Calu3 (cell line): ENCODE data around the gene NEU4. TPM values are rescaled to one million over a fixed set of nuclear protein-coding genes. Genes with fewer than 3 reads are reported as not detected.
"Not testable (repeated sequence)": the region's sequence is repeated elsewhere in the genome, so short reads cannot be mapped to it uniquely, and the experiment has no call there.

Source experiments
- BruUV-seq: library from RNA; stranded (reverse); fragments of 400-500 nt; replicated peaks from 2 replicates; lab custom pipeline; 2021; lab: Mats Ljungman, UMichigan
- CTCF ChIA-PET: fragments of 300-600 bp; sonication (Branson Sonifier 250); formaldehyde crosslinking; loops from one replicate; lab custom pipeline; 2022; ENCODE audit warnings: antibody characterized with exemption; lab: Charles Lee
- DNase-seq: peaks from one replicate; pipeline ENCODE4 v3.0.0; 2022
- H3K27ac Mint-ChIP-seq: one replicate; pipeline ENCODE4 v1.8.0; 2022; ENCODE audit warnings: mixed read lengths; ENCODE audit not compliant: unreplicated experiment
- H3K27me3 Mint-ChIP-seq: one replicate; pipeline ENCODE4 v1.8.0; 2022; ENCODE audit warnings: mixed read lengths; ENCODE audit not compliant: unreplicated experiment
- H3K36me3 Mint-ChIP-seq: one replicate; pipeline ENCODE4 v1.8.0; 2022; ENCODE audit warnings: mild to moderate bottlenecking, moderate library complexity, mixed read lengths; ENCODE audit not compliant: insufficient read depth, unreplicated experiment
- H3K4me1 Mint-ChIP-seq: one replicate; pipeline ENCODE4 v1.8.0; 2022; ENCODE audit warnings: mild to moderate bottlenecking, low read depth, mixed read lengths; ENCODE audit not compliant: unreplicated experiment
- H3K4me3 Mint-ChIP-seq: one replicate; pipeline ENCODE4 v1.8.0; 2022; ENCODE audit warnings: mild to moderate bottlenecking, low read depth, moderate library complexity, mixed read lengths; ENCODE audit not compliant: unreplicated experiment
- H3K9me3 Mint-ChIP-seq: one replicate; pipeline ENCODE4 v1.8.0; 2022; ENCODE audit warnings: low read depth, mixed read lengths; ENCODE audit not compliant: unreplicated experiment
- intact Hi-C: fragments of 100-400 bp; cut with micrococcal nuclease; formaldehyde crosslinking; loops from one replicate; pipeline ENCODE4 v1.10.0; 2022; ENCODE audit not compliant: unreplicated experiment
- total RNA-seq: library from RNA; stranded (reverse); gene quantifications from 2 replicates; pipeline ENCODE4 v1.2.3, GENCODE V29; 2022
- TF ChIP-seq, protein P1 (sequence below): fragments of 200-600 bp; IDR thresholded peaks from one replicate; pipeline ENCODE4 v1.8.0; 2022; ENCODE audit warnings: antibody characterized with exemption; ENCODE audit not compliant: unreplicated experiment

The NEU4 gene
- total RNA-seq, 1 experiment from 2014 or later = 0.14 TPM

DNA sequence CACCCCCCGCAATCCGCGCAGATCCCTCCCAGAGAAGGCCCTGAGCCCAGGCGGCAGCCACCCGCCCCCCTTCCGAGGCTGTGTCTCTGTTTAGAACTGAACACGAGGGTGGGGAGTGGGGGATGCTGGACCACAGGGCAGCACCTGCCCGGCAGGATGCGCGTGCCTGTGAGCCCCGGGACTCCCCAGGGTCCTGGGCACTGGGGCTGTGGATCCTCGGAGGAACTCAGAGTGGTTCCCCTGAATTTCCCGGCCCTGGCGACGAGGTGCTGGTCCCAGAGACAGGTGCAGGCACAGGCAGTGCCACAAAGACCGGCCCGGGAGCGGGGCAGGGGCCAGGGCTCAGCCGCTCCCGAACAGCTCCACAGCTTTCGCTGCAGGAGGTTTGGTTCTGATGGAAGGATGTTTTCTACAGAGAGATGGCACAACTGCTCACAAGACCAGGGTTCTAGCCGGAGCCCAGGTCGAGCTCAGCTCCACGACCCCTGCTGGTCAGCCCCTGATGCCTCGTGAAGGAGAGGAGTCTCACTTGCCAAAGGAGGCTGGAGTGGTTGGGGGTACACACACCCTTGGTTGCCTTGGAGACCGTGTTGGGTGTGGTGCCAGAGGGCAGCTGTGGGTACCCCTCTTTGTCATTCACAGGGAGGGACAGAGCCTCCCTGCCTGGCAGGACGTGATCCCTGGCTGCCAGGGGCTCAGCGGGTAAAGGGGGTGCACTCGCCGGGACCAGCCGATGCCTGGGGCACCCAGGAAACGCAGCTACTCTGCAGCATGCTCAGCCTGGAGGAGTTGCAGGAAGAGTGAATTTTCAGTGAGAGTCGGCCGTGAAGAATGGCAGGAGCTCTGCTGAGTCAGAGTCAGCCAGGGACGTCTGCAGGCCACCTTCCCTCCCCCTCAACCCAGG is 4.4 kb upstream of the NEU4 start:
- TF ChIP-seq, protein P1, sequence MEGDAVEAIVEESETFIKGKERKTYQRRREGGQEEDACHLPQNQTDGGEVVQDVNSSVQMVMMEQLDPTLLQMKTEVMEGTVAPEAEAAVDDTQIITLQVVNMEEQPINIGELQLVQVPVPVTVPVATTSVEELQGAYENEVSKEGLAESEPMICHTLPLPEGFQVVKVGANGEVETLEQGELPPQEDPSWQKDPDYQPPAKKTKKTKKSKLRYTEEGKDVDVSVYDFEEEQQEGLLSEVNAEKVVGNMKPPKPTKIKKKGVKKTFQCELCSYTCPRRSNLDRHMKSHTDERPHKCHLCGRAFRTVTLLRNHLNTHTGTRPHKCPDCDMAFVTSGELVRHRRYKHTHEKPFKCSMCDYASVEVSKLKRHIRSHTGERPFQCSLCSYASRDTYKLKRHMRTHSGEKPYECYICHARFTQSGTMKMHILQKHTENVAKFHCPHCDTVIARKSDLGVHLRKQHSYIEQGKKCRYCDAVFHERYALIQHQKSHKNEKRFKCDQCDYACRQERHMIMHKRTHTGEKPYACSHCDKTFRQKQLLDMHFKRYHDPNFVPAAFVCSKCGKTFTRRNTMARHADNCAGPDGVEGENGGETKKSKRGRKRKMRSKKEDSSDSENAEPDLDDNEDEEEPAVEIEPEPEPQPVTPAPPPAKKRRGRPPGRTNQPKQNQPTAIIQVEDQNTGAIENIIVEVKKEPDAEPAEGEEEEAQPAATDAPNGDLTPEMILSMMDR = no peak
- Mint-ChIP-seq H3K4me1 (no peaks in the 10 kb centered on the region), H3K27me3 (peaks cover 52% of the 10 kb centered on the region), H3K4me3 (no peak overlapping the region), H3K9me3 (no peaks in the 10 kb centered on the region), H3K36me3 (no peaks in the 10 kb centered on the region), H3K27ac (no peak overlapping the region)
- no peak for DNase-seq
- intact Hi-C loops = no loop called here
- CTCF ChIA-PET = interaction anchor here (0.5 kb wide), 1 partner anchor 95 kb away, joined by 5 read pairs; no protein-coding TSS in a partner anchor
- BruUV-seq = no TSS peak

DNA sequence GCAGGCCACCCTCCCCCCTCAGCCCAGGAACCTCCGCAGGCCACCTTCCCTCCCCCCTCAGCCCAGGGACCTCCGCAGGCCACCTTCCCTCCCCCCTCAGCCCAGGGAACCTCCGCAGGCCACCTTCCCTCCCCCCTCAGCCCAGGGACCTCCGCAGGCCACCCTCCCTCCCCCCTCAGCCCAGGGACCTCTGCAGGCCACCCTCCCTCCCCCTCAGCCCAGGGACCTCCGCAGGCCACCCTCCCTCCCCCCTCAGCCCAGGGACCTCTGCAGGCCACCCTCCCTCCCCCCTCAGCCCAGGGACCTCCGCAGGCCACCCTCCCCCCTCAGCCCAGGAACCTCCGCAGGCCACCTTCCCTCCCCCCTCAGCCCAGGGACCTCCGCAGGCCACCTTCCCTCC is 2.8 kb upstream of the NEU4 start:
- H3K4me3 Mint-ChIP-seq, H3K9me3 Mint-ChIP-seq, intact Hi-C loops, H3K27ac Mint-ChIP-seq, CTCF ChIA-PET, DNase-seq, H3K4me1 Mint-ChIP-seq, BruUV-seq, H3K36me3 Mint-ChIP-seq: not testable (repeated sequence)
- H3K27me3 Mint-ChIP-seq = peaks cover 50% of the 10 kb centered on the region

DNA sequence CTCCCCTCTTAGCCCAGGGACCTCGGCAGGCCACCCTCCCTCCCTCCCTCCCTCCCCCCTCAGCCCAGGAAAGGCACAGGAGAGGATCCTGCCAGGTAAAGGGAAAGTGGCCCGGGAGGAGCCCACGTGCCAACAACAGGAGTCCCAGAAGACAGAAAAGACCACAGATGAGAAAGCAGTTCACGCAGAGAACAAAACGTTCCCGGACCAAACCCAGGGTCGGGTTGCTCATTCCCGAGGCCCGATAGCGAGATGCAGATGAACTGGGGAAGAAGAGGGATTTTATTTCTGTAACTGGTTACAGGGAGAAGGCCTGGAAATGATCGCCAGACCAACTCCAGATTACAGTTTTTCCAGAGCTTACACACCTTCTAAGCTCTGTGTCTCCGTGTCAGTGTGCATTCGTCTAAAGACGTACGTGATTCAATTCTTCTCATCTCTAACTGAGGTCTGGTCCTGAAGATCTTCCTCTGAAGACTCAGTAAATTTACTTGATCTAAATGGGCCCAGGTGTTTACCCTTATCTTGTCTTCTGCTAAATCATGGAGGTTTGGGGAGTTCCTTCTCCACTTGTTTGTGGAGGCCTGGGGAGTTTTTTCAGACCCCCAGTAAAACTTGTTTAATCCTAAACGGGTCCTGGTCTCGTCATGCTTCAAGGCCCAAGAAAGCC is 807 bp upstream of the NEU4 start:
- H3K27me3 Mint-ChIP-seq = peaks cover 30% of the 10 kb centered on the region
- H3K36me3 Mint-ChIP-seq = no peaks in the 10 kb centered on the region
- TF ChIP-seq, protein P1 = no peak
- H3K27ac Mint-ChIP-seq = no peak overlapping the region
- no peaks in the 10 kb centered on the region for H3K4me1 Mint-ChIP-seq
- intact Hi-C loops = no loop called here
- no peak for DNase-seq
- BruUV-seq = no TSS peak
- no peak overlapping the region for H3K4me3 Mint-ChIP-seq
- H3K9me3 Mint-ChIP-seq = no peaks in the 10 kb centered on the region
- CTCF ChIA-PET = no interaction called here

DNA sequence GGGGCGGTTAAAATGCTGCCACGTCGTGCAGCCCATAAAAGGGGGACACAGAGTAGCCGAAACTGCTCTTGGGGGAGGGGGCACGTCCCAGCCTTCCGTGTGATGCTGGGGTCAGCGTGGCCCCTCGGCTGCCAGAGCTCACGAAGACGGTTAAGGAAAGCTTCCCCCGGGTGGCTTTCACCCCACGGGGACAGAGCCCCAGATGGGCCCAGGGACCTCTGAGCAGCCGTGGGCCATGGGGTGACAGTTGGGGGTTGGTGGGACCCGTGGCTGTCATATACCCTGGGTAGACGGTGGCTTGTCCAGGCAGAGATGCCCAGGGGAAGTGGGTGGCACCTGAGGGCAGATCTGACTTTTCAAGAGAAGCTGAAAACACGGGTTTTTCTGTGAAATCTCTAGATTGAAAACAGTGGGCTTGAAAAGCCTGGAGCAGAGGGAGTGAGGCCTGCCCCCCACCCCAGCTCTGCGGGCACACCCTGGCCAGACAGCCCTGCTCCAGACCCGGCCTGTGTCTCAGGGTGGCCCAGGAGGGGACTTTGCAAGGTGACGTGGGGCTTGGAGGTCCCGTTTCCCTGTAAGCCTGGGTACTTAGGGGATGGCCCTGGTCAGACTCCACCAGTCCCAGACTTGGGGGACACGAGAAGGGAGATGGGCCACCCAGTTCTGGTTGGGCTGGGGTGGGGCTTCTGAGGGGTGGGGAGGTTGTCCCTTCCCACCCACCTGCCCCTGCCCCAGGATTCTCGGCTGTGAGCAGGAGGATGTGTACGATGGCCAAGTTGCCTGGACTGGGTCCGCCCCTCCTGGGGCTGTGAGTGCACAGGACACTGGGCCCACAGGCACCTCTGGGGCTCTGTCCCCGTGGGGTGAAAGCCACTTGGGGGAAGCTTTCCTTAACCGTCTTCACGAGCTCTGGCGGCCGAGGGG is 652 bp downstream of the NEU4 start:
- H3K4me3 Mint-ChIP-seq = no peak overlapping the region
- no peak overlapping the region for H3K27ac Mint-ChIP-seq
- CTCF ChIA-PET = no interaction called here
- intact Hi-C loops = no loop called here
- TF ChIP-seq, protein P1 = no peak
- no peak for DNase-seq
- H3K27me3 Mint-ChIP-seq = peaks cover 23% of the 10 kb centered on the region
- H3K9me3 Mint-ChIP-seq = no peaks in the 10 kb centered on the region
- no peaks in the 10 kb centered on the region for H3K4me1 Mint-ChIP-seq
- no TSS peak for BruUV-seq
- H3K36me3 Mint-ChIP-seq = no peaks in the 10 kb centered on the region
